Ureter (tissue), 1 donor: ENCODE measurements around the gene PLXNA2. TPM values are rescaled to one million over a fixed set of nuclear protein-coding genes. Genes with fewer than 3 reads are reported as not detected.

ENCODE experiments used
- DNase-seq: peaks from one replicate; pipeline ENCODE4 v3.0.0-alpha.2; 2020; ENCODE audit warnings: low spot score
- total RNA-seq: library from RNA; stranded (reverse); gene quantifications from one replicate; pipeline ENCODE4 v1.2.4, GENCODE V29; 2023
- donor health status: DM: yes; HTN: yes; CAD: no.

PLXNA2 gene
- total RNA-seq, 1 donor from 2014 or later: 51.7 TPM

GRCh38 chr1:208027861-208028260 is 216.3 kb downstream of the PLXNA2 start:
- no peak for DNase-seq

DNA sequence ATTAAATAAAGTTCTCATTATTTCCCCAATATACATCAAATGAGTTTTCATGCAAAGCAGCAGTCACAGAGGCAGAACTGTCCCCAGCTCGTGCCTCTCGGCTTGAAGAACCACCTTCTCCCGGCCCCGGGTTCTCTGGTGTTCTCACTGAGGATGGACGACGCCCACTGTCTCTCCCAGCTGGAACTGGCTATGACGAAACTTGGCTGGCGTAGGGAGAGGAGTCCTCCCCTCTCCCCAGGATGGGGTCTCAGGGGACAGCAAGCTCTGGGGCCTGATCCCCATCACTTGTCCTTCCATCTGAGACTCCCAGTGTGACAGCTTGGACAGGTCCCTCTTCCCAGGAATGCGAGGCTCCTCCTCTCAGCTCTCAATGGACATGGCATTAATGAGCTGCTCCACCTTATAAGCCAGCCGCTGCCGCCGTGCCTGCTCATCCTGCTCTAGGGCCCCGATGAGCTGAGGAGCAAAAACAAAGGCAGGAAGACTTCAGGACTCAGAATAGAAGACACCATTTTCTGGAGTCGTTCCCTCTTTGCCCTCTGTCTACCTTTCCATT is 217.2 kb downstream of the PLXNA2 start:
- no peak for DNase-seq

- DNase-seq: no peak
Observed at GRCh38 chr1:208025031-208025430, 219.2 kb downstream of the PLXNA2 start.

DNA sequence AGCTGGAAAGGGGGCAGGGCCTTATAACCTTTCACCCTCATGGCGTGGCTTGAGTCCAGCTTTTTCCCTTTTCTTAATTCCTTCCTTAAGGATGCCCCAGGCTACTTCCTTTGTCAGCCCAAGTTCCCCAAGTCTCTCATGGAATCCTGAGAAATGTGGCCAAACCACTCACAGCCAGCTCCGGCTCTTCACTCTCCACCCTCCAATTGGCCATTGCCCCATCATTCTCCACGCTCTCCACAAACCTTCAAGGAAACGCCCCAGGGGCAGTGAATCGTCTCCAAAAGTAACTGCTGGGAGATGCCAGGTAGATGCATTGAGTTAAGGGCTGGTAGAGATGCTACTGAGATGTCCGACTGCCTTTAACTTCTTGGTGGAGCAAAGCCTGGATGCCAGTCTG is 219.8 kb downstream of the PLXNA2 start:
- no peak for DNase-seq

DNA sequence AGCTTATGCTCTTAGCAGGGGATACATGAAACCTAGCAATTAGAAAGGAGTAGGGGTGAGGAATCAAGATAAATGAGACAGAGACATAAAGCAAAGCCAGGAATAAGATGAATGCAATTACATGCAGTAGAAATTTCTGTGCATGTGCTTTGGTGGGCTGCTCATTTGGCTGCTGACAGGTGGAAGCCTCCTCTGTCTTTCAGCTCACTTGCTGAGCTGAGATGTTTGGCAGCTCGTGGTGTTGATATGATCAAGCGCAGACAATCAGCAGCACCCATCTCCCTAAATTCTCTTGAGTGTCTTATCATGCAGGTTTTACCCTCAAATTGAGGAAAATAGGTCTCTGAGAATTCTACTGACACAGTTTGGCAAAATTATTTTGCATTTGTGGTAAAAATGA is 224.9 kb downstream of the PLXNA2 start:
- DNase-seq: no peak

- no peak for DNase-seq
Observed at GRCh38 chr1:208015255-208015654, 228.9 kb downstream of the PLXNA2 start.

DNA sequence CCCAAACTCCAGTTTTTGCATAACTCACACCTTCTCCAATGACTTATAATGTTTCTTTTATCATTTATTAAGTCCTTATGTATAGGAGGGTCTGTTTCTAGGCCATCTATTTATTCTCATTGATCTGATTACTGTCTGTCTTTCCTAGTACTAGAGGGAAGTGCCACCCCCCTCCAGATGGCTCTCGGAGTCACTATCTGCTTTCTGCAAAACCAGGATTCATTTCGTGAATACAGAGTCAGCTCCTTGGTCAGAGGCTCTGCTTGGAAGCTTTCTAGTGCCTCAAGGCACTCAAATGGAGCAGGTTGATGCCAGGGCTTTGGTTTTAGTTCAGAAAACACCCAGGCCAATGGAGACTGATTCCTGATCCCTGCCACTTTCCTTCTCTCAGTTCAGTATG is 231.0 kb downstream of the PLXNA2 start:
- DNase-seq: no peak

GRCh38 chr1:208012721-208013120 is 231.5 kb downstream of the PLXNA2 start:
- no peak for DNase-seq

DNA sequence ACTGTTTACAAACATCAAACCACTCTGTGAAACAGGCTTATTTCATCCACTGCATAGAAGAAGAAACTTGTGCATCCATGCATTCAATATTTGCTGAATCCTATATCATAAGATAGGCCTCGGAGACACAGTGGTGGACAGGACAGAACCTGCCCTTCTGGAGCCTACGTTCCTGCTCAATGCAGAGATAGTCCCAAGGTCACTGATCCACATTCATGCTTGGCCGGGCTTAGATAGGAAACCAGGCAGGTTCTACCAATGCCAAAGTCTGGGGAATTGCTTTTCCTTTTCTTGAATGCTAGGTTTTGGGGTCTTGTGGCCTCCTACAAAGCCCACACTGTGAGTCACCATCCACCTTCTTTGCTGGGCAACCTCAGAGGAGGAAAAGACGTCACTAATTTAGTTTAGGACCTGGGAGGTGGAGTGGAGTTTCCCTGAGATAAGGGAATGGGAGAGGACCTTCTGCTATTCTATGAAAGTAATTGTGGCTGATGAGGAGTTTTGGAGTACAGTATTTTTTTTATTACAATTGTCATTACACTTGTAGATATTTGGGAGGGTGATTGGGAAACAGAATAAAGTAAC is 233.6 kb downstream of the PLXNA2 start:
- no peak for DNase-seq

DNA sequence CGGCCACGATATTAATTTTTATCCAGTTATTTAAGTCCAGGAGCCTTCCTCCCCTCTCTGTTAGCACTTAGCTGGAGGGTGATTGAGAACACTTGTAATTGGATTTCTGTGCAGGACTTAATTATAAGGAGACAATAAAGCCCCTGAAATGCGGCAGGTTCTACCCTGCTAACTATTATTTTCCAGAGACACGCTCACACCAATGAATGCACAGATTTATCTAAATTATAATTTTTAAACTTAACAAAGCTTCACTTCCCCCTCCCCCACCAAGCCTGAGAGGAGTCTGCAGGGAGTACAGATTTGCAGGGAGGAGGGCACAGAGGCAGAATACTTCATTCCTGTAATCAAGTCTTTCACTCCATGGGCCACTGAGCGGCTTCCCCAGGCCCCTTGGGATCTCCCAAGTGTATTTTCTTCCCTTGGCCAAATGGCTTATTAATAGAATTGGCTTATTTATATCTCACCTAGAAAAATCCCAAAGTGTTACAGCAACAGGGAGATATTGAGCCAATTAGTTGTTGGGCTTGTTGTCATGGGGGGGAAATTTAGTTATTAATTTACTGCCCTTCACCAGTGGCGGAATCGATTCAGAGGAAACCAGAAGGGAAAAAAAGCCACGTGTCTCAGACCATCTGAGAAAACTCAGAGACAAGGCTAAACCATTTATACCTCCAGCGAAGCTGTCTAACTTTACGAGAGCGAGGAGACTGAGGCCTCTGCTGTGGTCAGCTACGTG is 234.3 kb downstream of the PLXNA2 start:
- DNase-seq: no peak

DNA sequence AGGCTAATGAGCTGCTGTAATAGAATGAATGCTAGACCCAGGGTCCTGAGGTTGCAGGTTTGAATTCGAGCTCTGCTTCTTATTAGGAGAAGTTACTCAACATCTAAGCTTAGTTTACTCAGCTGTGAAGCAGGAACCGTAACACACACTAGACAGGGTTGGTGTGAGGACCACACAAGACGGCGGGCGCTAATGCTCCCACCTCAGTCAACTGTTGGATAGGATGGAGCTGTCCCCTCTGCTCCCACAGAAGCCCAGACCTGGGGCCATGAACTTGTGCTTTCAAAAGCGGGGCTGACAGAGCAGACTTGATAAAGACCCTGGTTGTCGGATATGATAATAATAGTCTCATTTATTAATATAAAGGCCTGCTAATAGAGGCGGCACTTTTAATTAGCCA is 234.9 kb downstream of the PLXNA2 start:
- DNase-seq: no peak

- no peak for DNase-seq
Observed at GRCh38 chr1:208008534-208008933, 235.7 kb downstream of the PLXNA2 start.

GRCh38 chr1:208007938-208008342 is 236.2 kb downstream of the PLXNA2 start:
- DNase-seq: no peak

DNA sequence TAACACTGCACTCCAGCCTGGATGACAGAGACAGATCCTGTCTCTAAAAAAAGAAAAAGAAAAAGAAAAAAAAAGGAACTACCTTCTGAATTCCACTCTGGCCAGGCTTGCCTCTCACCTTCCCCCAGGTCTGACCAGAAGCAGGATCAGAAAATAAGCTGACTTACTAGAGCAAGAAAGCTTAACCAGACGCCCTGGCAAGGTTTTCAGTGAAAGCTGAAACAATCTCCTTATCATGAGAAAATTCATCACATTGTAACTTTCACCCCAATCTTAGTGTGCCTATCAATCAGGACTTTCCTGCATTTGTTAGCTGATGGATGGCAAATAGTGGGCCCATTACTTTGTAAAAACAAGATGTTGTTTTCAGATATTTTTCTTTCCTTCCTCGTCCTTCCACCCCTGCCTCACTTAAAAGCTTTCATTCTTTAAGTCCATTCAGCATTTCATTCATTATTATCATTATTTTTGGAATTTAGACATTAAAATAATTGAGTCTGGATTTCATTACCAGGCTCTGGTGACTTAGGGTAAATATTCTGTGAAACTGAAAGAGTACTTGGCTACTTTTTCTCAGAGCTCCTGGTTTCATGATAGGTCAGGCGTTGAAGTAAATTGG is 236.8 kb downstream of the PLXNA2 start:
- no peak for DNase-seq

GRCh38 chr1:208006258-208006920 is 237.8 kb downstream of the PLXNA2 start:
- DNase-seq: no peak

GRCh38 chr1:208004851-208005250 is 239.3 kb downstream of the PLXNA2 start:
- no peak for DNase-seq

- no peak for DNase-seq
Observed at GRCh38 chr1:208003241-208003640, 240.9 kb downstream of the PLXNA2 start.

DNA sequence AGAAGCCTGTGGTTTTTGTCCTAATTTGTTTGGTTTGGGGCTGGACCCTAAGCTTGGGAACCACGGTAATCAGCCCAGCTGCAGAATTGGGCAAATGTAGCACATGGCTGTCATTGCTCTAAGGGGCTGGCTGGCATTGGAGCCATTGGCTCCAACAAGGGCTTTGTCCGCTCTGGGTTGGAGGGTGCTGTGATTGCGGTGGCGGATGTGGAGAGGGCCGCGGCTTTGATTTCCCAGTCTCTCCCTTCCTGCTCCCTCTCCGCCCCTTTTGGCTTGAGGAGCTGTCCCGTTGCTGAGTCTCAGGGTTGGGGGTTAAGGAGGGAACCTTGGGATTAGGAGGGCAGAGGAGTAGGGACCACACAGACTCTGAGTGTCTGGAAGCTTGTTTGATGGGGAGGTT is 241.5 kb downstream of the PLXNA2 start:
- no peak for DNase-seq

DNA sequence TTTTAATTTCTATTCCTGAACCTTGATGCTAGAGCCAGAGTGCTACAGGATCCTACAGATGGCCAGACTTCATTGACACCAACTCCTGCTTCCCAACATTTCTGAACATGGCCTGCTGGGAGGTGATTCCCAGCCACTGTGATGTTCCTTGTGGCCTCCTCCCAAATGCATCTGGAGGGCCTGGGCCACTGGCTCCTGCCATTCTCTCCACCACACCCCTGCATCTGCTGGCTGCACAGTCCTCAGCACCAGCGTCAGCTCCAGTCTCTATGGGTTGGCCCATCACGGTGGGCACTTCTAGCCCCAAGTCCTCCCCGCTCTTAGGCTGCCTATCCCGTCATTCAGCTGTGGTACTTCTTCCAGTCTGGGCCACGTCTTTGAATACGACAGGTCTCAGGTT is 242.1 kb downstream of the PLXNA2 start:
- DNase-seq: no peak

- peak; percentile 10 for DNase-seq
Observed at GRCh38 chr1:208000504-208000903, 243.7 kb downstream of the PLXNA2 start.

DNA sequence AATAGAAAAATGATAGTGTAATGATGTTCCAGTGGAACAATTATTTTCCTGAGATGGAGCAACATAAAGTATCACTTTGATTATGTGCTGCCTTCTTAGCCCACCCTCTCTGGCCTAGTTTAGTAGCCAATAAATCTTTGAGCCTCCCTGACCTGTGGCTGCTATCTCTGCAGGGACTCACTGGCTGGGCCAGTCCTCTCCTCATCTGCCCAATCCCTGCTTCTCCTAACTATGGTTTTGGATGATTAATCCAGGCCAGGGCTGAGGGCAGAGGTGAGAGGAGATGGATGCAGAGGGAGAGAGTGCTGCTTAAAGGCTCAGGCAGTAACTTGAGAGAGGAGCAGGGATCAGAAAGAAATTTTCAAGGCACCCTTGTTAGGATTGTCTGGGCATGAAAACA is 244.2 kb downstream of the PLXNA2 start:
- no peak for DNase-seq

- DNase-seq: no peak
Observed at GRCh38 chr1:207999274-207999915, 244.8 kb downstream of the PLXNA2 start.
